HG02970 (cell line): ENCODE measurements around the gene KRTAP5-9.
"Not testable (repeated sequence)": the region's sequence is repeated elsewhere in the genome, so short reads cannot be mapped to it uniquely, and the experiment has no call there.

Experiments used
- ATAC-seq: cut with Tn5 transposase; IDR thresholded peaks from one replicate; pipeline ENCODE4 v1.9.1; 2021; ENCODE audit warnings: mild to moderate bottlenecking, moderate library complexity, moderate number of reproducible peaks; ENCODE audit not compliant: unreplicated experiment, low FRiP score

KRTAP5-9 gene

GRCh38 chr11:71532036-71532610 lies 16.1 kb upstream of the KRTAP5-9 start:
- no peak for ATAC-seq

DNA sequence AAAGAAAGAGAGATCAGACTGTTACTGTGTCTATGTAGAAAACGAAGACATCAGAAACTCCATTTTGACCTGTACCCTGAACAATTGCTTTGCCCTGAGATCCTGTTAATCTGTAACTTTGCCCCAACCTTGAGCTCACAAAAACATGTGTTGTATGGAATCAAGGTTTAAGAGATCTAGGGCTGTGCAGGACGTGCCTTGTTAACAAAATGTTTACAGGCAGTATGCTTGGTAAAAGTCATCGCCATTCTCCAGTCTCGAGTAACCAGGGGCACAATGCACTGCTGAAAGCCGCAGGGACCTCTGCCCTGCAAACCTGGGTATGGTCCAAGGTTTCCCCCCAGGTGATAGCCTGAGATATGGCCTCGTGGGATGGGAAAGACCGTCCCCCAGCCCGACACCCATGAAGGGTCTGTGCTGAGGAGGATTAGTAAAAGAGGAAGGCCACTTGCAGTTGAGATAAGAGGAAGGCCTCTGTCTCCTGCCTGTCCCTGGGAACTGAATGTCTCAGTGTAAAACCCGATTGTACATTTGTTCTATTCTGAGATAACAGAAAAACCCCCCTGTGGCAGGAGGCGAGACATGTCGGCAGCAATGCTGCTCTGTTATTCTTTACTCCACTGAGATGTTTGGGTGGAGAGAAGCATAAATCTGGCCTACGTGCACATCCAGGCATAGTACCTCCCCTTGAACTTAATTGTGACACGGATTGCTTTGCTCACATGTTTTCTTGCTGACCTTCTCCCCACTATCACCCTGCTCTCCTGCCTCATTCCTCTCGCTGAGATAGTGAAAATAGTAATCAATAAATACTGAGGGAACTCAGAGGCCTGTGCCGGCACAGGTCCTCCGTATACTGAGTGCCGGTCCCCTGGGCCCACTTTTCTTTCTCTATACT lies 13.3 kb upstream of the KRTAP5-9 start:
- ATAC-seq, result not testable (repeated sequence)

- no peak for ATAC-seq
Measured at GRCh38 chr11:71535825-71536224, 12.4 kb upstream of the KRTAP5-9 start.

DNA sequence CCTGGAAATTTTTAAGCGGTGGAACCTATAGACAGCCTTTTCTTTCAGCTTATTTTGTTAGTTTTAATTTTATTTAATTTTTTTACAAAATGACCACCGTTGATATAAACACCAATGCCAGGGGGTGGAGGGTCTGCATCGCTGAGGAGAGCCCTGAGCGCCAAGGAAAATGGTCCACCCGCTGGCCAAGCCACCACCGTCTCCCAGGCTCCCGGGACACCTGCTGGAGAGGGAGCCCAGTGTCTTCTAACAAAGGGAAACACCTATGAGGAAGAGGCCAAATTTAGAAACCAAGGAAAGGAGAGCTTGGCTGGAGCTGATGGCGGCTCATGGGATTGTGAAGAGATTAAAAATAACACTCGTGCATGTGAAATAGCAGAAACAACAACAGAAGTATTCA lies 10.7 kb upstream of the KRTAP5-9 start:
- no peak for ATAC-seq

DNA sequence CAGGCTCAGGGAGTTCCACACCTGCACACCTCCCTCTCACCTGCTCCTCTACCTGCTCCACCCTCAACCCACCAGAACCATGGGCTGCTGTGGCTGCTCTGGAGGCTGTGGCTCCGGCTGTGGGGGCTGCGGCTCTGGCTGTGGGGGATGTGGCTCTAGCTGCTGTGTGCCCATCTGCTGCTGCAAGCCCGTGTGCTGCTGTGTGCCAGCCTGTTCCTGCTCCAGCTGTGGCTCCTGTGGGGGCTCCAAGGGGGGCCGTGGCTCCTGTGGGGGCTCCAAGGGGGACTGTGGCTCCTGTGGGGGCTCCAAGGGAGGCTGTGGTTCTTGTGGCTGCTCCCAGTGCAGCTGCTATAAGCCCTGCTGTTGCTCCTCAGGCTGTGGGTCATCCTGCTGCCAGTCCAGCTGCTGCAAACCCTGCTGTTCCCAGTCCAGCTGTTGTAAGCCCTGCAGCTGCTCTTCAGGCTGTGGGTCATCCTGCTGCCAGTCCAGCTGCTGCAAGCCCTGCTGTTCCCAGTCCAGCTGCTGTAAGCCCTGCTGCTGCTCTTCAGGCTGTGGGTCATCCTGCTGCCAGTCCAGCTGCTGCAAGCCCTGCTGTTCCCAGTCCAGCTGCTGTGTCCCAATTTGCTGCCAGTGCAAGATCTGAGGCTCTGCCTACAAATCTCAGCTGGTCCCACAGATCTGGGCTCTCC lies 10.1 kb upstream of the KRTAP5-9 start, which contains the start of gene KRTAP5-8:
Gene KRTAP5-8 (plus strand): TSS at position 49 of the 689 bp plus-strand sequence. CDS start 31 bp downstream, at position 80.
- not testable (repeated sequence) for ATAC-seq

DNA sequence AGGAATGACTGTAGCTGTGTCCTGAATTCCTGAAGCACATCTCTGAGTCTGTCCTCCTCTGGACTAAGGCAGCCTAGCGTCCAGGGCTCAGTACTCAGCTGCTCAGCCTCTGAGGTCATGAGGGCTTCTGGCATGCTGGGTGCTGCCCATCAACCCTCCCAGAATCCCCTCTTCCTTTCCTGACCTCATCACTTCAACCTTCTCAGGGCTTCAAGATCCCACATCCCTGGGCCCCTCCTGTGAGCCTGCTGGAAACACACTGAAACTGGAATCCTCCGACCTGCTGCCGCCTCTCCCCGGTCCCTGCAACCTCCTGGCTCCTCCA lies 9.6 kb upstream of the KRTAP5-9 start:
- no peak for ATAC-seq

- ATAC-seq, result no peak
Measured at GRCh38 chr11:71539017-71539416, 9.2 kb upstream of the KRTAP5-9 start.

DNA sequence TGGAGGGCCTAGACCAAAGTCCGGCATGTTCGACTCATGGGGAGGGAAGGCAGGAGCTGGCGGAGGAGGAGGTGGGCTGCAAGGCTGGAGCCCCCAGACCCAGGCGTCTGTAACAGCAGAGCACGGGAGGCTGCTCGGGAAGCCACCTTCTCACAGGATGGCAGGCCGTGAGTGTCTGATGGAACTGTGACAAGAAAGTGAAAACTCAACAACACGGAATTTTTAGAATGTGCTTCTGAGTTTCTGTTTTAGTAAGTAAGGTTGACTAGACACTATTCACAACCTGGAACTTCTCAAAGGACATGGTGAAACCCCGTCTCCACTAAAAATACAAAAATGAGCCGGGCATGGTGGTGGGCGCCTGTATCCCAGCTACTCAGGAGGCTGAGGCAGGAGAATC lies 8.2 kb upstream of the KRTAP5-9 start:
- ATAC-seq, result not testable (repeated sequence)

GRCh38 chr11:71540521-71541304 lies 7.5 kb upstream of the KRTAP5-9 start:
- ATAC-seq, result not testable (repeated sequence)

DNA sequence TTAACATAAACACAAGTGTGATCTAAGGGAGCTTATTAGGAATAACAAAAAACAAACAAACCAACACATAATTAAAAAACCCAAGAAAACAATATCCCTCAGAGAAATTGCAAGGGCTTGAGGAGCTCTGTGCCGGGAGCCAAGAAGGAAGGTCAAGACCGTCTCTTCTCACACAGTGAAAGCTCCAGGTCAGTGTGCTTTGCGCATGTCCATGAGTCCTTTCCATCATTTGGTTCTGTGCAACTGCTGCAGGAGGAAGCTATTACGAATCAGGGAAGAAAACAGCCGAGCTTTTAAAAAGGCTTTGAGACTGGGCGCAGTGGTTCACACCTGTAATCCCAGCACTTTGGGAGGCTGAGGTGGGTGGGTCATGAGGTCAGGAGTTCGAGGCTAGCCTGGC lies 5.8 kb upstream of the KRTAP5-9 start:
- ATAC-seq, result no peak

DNA sequence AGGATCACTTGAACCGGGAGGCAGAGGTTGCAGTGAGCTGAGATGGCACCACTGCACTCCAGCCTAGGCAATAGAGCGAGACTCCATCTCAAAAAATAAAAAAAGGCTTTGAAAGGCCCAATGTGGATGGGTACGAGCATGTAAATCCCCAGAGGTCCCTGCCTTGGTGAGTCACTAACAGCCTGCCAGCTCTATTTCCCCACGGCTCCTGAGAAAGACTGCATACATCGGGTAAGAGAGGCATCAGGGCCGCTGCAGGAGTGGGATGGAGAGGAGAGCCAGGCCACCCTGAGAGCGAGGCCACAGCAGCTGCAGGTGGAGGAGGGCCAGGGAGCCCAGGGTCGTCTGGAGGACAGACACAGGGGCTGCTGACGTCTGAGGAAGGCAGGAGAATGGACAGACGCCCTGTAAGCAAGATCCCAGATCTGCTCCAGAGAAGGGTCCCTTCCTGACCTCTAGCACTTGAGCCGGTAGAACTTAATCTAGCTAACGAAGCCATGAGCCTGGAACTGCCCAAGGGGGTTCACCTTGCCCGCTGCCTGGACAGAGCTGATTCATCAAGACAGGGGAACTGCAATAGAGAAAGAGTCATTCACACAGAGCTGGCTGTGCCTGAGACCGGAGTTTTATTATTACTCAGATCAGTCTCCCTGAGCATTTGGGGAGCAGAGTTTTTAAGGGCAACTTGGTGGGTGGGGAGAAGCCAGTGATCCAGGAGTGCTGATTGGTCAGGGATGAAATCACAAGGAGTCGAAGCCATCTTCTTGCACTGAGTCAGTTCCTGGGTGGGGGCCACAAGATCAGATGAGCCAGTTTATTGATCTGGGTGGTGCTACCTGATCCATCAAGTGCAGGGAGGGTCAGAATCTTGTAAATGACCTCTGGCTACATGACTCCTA lies 5.1 kb upstream of the KRTAP5-9 start:
- no peak for ATAC-seq

DNA sequence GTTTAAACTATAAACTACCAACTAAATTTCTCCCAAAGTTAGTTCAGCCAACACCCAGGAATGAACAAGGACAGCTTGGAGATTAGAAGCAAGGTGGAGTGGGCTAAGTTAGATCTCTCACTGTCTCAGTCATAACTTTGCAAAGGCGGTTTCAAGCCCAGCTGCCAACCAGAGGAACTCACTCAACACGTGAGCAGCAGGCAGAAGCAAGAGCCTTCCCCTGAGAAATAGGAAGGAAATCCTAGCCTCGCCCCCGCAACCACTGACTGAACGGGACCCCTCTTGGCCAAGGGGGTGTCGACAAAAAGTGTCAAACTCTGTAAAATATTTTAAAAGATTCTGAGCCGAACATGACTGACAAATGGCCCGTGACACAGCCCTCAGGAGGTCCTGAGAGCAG lies 4.4 kb upstream of the KRTAP5-9 start:
- ATAC-seq, result no peak

- no peak for ATAC-seq
Measured at GRCh38 chr11:71544525-71545214, 3.5 kb upstream of the KRTAP5-9 start.

DNA sequence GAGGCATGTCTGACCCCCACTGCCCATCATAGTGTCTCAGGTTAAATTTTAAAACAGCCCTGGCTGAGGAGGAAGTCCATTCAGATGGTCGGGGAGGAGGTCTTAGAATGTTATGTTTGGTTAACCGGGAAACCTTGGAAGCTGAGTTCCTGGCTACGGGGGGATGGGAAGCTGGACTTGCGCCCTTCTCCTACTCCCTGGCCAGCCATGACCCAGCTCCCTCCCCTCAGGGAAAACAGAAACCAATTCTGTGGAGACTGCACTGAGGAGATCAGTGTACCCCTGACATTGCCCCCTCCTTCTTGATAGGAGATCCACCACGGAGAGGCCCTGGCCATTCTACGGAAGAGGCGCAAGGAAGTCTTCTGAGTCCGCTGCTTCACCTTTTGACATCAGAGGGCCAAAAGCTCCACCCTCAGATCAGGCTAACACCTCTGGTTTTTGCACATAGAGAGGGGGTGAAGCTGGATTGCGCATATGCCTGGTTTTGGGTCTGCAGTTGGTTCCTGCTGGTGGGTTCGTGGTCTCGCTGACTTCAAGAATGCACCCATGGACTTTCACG lies 2.7 kb upstream of the KRTAP5-9 start:
- no peak for ATAC-seq

DNA sequence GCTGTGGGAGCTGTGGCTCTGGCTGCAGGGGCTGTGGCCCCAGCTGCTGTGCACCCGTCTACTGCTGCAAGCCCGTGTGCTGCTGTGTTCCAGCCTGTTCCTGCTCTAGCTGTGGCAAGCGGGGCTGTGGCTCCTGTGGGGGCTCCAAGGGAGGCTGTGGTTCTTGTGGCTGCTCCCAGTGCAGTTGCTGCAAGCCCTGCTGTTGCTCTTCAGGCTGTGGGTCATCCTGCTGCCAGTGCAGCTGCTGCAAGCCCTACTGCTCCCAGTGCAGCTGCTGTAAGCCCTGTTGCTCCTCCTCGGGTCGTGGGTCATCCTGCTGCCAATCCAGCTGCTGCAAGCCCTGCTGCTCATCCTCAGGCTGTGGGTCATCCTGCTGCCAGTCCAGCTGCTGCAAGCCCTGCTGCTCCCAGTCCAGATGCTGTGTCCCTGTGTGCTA lies 514 bp downstream of the KRTAP5-9 start:
- ATAC-seq, result no peak

DNA sequence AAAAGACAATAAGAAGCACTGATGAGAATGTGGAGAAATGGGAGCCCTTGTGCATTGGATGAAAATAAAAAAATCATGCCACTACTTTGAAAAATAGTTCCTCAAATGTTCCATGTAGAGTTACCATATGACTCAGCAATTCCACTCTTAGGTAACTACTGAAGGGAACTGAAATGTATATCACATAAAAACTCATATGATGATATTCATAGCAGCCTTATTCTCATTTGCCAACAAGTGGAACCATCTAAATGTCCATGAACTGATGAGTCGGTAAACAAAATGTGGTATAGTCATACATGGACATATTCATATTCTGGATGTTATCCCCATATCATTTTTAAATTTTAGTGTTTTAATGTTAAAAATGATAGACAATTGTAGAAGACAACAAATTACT lies 3.5 kb downstream of the KRTAP5-9 start:
- ATAC-seq, result no peak

DNA sequence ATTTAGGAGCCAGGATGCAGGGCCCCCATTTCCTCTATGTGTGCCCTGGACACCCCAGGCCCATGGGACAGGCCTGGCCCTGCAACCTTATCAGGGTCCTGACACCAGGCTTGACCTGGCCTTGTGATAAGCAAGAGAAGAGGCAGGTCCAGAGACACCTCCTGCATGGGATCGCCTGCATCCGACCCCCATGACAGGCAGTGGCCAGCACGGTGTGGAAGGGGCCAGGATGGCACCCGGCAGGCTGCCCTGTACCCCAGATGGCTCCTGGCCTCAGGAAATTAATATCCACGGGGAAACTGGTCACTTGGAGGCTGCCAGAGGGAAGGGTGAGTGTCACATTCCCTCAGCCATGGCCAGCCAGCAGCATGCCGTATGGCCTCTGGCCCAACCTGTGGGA lies 6.8 kb downstream of the KRTAP5-9 start:
- no peak for ATAC-seq

DNA sequence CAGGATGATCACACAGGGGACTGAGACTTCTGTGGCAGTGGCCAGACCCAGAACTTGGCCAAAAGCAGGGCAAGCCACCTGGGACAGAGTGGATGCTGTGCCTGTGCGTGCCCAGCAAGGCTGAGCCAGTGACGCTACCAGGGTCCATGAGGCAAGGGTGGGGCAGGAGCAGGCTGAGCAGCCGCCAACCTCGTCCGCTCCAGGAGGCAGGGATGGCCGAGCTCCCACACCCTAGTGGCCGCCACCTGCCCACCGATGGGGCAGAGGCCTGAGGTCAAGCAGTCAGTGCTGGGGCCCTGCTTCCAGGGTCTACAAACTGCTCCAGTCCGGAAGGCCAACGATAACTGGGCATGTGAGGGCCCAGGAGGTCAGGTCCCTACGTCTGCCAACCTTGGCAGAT lies 7.3 kb downstream of the KRTAP5-9 start:
- no peak for ATAC-seq

- no peak for ATAC-seq
Measured at GRCh38 chr11:71556018-71556417, 7.8 kb downstream of the KRTAP5-9 start.
